Measurements from ENCODE around the gene WDR88. TPM values are rescaled to one million over a fixed set of nuclear protein-coding genes. Genes with fewer than 3 reads are reported as not detected.
A peak's percentile ranks its signal among the peaks of the same experiment; 100 is the strongest.

Gene WDR88
- polyA plus RNA-seq, 1 donor from 2014 or later, result 0.35 TPM

DNA sequence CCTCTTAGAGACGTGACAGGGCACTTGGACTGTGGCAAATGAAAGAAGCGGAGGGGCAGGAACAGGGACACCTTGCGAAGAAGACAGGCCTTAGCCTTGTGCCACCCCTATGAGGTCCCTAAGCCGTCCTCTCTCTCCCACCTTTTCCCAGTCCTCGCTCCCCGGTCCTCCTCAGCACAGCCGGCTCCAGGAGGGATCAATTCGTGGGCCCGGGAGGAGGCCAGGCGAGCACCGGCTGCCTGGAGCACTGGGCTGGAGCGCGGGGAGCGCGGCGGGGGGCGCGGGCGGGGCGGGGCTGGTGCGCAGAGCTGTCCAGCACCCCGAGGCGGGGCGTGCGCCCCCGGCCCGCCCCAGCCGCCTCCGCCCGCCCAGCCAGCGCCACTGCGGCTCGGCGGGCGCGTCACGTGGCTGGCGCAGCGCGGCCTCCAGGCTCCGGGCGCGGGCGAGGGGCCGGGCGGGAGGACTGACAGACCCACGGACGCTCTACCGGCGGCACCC lies 62.0 kb downstream of the WDR88 start, which contains the start of gene LRP3:
Gene LRP3, plus strand, starts transcription at position 466 of the 498 bp plus-strand sequence. CDS start 456 bp downstream, outside the sequence.
- TF ChIP-seq EZH2 (IDR thresholded peaks at IDR 0.05; ENCODE audit: borderline replicate concordance, insufficient read depth, low read length, poor library complexity, severe bottlenecking) (no peak), TAF1 (IDR thresholded peaks at IDR 0.05; ENCODE audit: low read depth) (peak; percentile 38)
- H3K36me3 ChIP-seq (ENCODE audit: insufficient read depth, low read length), result no peaks in the 10 kb centered on the region
- peak within 1 kb of the TSS; percentile 87 for H3K9ac ChIP-seq (ENCODE audit: low read length)
- no peaks in the 10 kb centered on the region for H3K27me3 ChIP-seq (ENCODE audit: insufficient read depth, low read depth, low read length)
- H3K9me2 ChIP-seq (ENCODE audit: insufficient read depth, low read length), result no peaks in the 10 kb centered on the region
- H3K4me3 ChIP-seq (ENCODE audit: low read length), result peak within 1 kb of the TSS; percentile 85
- peaks cover 17% of the 10 kb centered on the region for H3K79me2 ChIP-seq (replicated peaks; ENCODE audit: insufficient read depth, low read length)
- no peaks in the 10 kb centered on the region for H3F3A ChIP-seq (ENCODE audit: insufficient read depth, low read length, poor library complexity, severe bottlenecking)
- no peaks in the 10 kb centered on the region for H4K20me1 ChIP-seq (ENCODE audit: insufficient read depth)
- peak within 1 kb of the TSS; percentile 84 for H3K4me2 ChIP-seq (ENCODE audit: low read length)
- H3K27ac ChIP-seq (ENCODE audit: low read length), result peak within 1 kb of the TSS; percentile 56
- no peaks in the 10 kb centered on the region for H3K9me3 ChIP-seq (ENCODE audit: low read length)
- peak within 1 kb of the TSS; percentile 65 for H2AFZ ChIP-seq (ENCODE audit: low read depth, low read length)

DNA sequence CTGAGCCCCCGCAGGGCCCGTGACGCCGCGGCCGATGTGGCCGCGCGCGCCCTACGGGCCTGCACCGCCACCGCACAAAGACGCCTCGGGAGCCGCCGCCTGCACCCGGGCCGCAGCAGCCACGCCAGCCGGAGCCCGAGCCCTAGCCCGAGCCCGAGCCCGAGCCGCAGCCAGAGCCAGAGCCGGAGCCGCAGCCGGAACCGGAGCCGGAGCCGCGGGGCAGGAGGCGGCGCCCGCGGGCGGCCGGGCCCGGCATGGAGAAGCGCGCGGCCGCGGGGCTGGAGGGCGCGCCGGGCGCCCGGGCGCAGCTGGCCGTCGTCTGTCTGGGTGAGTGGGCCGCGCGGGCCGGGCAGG lies 62.6 kb downstream of the WDR88 start:
- H3F3A ChIP-seq (ENCODE audit: insufficient read depth, low read length, poor library complexity, severe bottlenecking), result no peaks in the 10 kb centered on the region
- no peaks in the 10 kb centered on the region for H3K9me2 ChIP-seq (ENCODE audit: insufficient read depth, low read length)
- no peak overlapping the region for H2AFZ ChIP-seq (ENCODE audit: low read depth, low read length)
- H3K36me3 ChIP-seq (ENCODE audit: insufficient read depth, low read length), result no peaks in the 10 kb centered on the region
- H3K27ac ChIP-seq (ENCODE audit: low read length), result no peak overlapping the region
- H3K27me3 ChIP-seq (ENCODE audit: insufficient read depth, low read depth, low read length), result no peaks in the 10 kb centered on the region
- H3K4me3 ChIP-seq (ENCODE audit: low read length), result peak overlapping the region; percentile 85
- no peak overlapping the region for H3K4me2 ChIP-seq (ENCODE audit: low read length)
- H3K79me2 ChIP-seq (replicated peaks; ENCODE audit: insufficient read depth, low read length), result peaks cover 17% of the 10 kb centered on the region
- H4K20me1 ChIP-seq (ENCODE audit: insufficient read depth), result no peaks in the 10 kb centered on the region
- H3K9ac ChIP-seq (ENCODE audit: low read length), result peak overlapping the region; percentile 87
- no peaks in the 10 kb centered on the region for H3K9me3 ChIP-seq (ENCODE audit: low read length)
- no peak for TF ChIP-seq RAD21 (conservative IDR thresholded peaks at IDR 0.05)
- TF ChIP-seq EP300 (conservative IDR thresholded peaks at IDR 0.05; ENCODE audit: poor library complexity, severe bottlenecking), result no peak
- no peak for TF ChIP-seq MXI1 (conservative IDR thresholded peaks at IDR 0.05; ENCODE audit: poor library complexity, severe bottlenecking)
- TF ChIP-seq, protein P1, sequence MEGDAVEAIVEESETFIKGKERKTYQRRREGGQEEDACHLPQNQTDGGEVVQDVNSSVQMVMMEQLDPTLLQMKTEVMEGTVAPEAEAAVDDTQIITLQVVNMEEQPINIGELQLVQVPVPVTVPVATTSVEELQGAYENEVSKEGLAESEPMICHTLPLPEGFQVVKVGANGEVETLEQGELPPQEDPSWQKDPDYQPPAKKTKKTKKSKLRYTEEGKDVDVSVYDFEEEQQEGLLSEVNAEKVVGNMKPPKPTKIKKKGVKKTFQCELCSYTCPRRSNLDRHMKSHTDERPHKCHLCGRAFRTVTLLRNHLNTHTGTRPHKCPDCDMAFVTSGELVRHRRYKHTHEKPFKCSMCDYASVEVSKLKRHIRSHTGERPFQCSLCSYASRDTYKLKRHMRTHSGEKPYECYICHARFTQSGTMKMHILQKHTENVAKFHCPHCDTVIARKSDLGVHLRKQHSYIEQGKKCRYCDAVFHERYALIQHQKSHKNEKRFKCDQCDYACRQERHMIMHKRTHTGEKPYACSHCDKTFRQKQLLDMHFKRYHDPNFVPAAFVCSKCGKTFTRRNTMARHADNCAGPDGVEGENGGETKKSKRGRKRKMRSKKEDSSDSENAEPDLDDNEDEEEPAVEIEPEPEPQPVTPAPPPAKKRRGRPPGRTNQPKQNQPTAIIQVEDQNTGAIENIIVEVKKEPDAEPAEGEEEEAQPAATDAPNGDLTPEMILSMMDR (IDR thresholded peaks at IDR 0.05; ENCODE audit: poor library complexity, severe bottlenecking), result no peak
- TF ChIP-seq TAF1 (IDR thresholded peaks at IDR 0.05; ENCODE audit: low read depth), result no peak
- no peak for TF ChIP-seq POLR2AphosphoS5 (IDR thresholded peaks at IDR 0.05)
- no peak for TF ChIP-seq SMC3 (conservative IDR thresholded peaks at IDR 0.05; ENCODE audit: poor library complexity)
- TF ChIP-seq EZH2 (IDR thresholded peaks at IDR 0.05; ENCODE audit: borderline replicate concordance, insufficient read depth, low read length, poor library complexity, severe bottlenecking), result no peak
- TF ChIP-seq, protein P2, sequence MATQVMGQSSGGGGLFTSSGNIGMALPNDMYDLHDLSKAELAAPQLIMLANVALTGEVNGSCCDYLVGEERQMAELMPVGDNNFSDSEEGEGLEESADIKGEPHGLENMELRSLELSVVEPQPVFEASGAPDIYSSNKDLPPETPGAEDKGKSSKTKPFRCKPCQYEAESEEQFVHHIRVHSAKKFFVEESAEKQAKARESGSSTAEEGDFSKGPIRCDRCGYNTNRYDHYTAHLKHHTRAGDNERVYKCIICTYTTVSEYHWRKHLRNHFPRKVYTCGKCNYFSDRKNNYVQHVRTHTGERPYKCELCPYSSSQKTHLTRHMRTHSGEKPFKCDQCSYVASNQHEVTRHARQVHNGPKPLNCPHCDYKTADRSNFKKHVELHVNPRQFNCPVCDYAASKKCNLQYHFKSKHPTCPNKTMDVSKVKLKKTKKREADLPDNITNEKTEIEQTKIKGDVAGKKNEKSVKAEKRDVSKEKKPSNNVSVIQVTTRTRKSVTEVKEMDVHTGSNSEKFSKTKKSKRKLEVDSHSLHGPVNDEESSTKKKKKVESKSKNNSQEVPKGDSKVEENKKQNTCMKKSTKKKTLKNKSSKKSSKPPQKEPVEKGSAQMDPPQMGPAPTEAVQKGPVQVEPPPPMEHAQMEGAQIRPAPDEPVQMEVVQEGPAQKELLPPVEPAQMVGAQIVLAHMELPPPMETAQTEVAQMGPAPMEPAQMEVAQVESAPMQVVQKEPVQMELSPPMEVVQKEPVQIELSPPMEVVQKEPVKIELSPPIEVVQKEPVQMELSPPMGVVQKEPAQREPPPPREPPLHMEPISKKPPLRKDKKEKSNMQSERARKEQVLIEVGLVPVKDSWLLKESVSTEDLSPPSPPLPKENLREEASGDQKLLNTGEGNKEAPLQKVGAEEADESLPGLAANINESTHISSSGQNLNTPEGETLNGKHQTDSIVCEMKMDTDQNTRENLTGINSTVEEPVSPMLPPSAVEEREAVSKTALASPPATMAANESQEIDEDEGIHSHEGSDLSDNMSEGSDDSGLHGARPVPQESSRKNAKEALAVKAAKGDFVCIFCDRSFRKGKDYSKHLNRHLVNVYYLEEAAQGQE (IDR thresholded peaks at IDR 0.05; ENCODE audit: borderline replicate concordance), result no peak
